ENCODE measurements around the gene SLC4A3.

SLC4A3 gene

DNA sequence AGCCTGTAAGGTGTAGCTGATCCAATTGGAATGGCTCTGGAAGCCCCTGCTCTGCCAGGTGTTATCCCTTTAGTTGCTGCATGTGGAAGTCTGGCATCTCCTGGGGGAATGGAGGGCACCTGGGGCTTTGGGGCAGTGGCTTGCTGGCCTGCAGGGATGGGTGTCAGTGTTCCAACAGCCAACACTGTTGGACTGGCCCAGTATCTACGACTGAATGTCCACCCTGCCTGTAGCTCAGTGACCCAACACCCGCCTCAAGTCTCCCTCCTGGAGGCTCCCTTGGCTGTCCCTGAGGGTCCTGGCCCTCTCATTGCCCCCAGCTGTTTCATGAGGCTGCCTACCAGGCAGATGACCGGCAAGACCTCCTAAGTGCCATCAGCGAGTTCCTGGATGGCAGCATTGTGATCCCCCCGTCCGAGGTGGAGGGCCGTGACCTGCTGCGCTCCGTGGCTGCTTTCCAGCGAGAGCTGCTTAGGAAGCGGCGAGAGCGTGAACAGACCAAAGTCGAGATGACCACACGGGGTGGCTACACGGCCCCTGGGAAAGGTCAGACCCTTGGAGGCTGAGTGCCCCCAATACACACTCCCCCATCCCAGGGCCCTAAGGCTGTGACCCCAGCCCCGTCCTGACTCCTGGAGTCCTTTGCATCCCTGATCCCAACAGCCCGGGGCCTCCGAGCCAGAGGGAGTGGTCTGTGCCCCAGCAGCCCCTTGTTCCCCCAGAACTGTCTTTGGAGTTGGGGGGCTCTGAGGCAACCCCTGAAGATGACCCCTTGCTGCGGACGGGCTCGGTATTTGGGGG lies 7.7 kb downstream of the SLC4A3 start:
- Mint-ChIP-seq H3K27ac (no peak overlapping the region), H3K4me1 (peaks cover 12% of the 10 kb centered on the region), H3K4me3 (no peak overlapping the region), H3K36me3 (no peaks in the 10 kb centered on the region), H3K9me3 (no peaks in the 10 kb centered on the region)
- ATAC-seq (no peak), DNase-seq (ENCODE audit: low spot score in 2 of 2) (no peak)

DNA sequence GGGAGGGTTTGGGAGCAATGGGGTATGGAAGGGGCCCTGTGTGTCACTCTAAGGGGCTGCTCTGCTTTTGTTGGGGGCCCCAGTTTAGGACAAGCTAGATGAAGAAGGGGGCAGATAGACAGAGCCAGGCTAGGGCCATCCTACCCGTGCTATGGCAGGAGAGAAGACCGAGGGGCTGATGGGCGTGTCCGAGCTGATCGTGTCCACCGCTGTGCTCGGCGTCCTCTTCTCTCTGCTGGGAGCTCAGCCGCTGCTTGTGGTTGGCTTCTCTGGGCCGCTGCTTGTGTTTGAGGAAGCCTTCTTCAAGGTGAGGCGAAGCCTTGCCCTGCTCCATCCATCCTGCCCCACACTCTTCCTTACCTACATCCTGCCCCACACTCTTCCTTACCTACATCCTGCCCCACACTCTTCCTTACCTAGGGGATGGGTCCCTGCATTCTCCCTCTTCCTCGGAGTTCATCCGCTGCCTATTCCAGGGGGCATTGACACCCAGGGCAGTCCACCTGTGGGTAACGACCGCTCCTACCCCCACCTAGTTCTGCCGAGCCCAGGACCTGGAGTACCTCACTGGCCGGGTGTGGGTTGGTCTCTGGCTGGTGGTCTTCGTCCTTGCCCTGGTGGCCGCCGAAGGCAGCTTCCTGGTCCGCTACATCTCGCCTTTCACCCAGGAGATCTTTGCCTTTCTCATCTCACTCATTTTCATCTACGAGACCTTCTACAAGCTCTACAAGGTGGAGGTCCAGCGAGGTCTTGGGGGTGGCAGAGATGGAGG lies 8.9 kb downstream of the SLC4A3 start:
- Mint-ChIP-seq H3K4me3 (no peak overlapping the region), H3K9me3 (no peaks in the 10 kb centered on the region), H3K36me3 (no peaks in the 10 kb centered on the region), H3K4me1 (peaks cover 7% of the 10 kb centered on the region), H3K27ac (no peak overlapping the region)
- ATAC-seq: no peak
- no peak for DNase-seq (ENCODE audit: low spot score in 2 of 2)

GRCh38 chr2:219636941-219637841 lies 9.8 kb downstream of the SLC4A3 start:
- H3K4me3 Mint-ChIP-seq: no peak overlapping the region
- DNase-seq (ENCODE audit: low spot score in 2 of 2): no peak
- H3K27ac Mint-ChIP-seq: no peak overlapping the region
- H3K36me3 Mint-ChIP-seq: no peaks in the 10 kb centered on the region
- ATAC-seq: no peak
- H3K9me3 Mint-ChIP-seq: no peaks in the 10 kb centered on the region
- peaks cover 12% of the 10 kb centered on the region for H3K4me1 Mint-ChIP-seq

DNA sequence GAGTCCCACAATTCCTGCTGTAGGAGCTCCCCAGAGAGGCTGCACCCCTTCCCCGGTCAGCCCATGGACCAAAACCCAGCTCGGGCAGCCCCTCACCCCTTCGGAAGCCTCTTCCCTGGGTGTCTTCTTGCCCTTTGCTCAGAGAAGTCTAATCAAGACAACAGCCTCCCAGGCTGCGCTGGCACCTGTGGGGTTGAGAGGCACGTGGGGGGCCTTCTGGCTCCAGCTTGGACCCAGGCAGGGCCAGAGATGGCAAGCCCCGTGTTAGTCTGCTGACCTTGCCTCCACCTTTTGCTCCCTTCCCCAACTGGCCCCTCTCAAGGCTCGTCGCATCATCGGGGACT lies 10.4 kb downstream of the SLC4A3 start:
- Mint-ChIP-seq H3K4me3 (no peak overlapping the region), H3K4me1 (peaks cover 18% of the 10 kb centered on the region)

DNA sequence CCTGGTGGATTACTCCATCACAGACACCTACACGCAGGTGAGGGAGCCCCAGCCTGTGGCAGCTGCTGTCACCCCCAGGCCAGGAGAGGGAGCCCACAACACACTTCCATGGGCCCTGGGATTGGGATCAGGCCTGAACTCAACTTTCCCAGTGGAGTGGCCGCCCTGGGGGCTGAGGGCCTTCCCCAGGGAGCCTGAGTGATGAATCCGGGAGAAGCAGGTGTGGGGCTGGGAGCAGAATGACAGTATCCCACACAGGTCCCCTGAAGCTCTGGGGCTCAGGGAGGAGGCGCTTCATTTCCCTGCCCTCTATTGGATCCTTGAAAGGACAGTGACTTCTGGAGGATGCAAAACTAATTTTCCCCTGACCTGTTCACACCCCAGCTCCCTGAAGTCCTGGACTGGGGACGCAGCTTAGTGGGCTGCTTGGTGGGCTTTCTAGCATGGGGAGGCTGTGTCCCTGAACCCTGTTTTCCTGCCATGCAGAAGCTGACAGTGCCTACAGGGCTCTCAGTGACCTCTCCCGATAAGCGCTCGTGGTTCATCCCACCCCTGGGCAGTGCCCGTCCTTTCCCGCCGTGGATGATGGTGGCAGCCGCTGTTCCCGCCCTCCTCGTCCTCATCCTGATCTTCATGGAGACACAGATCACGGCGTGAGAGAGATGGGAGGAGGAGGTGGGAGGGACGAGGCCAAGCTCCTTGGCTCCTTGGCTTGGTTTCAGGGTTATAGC lies 11.0 kb downstream of the SLC4A3 start:
- H3K27ac Mint-ChIP-seq: no peak overlapping the region
- no peak overlapping the region for H3K4me3 Mint-ChIP-seq
- H3K9me3 Mint-ChIP-seq: no peaks in the 10 kb centered on the region
- peaks cover 18% of the 10 kb centered on the region for H3K4me1 Mint-ChIP-seq
- H3K36me3 Mint-ChIP-seq: no peaks in the 10 kb centered on the region
- ATAC-seq (no peak), DNase-seq (ENCODE audit: low spot score in 2 of 2) (no peak)

More for the DNA sequence above, 10.4 kb downstream of the SLC4A3 start:
- no peak for DNase-seq (ENCODE audit: low spot score in 2 of 2)
- Mint-ChIP-seq H3K36me3 (no peaks in the 10 kb centered on the region), H3K9me3 (no peaks in the 10 kb centered on the region), H3K27ac (no peak overlapping the region)
- no peak for ATAC-seq

- no peak for ATAC-seq
- H3K9me3 Mint-ChIP-seq: no peaks in the 10 kb centered on the region
- no peak overlapping the region for H3K4me3 Mint-ChIP-seq
- peaks cover 18% of the 10 kb centered on the region for H3K4me1 Mint-ChIP-seq
- no peak overlapping the region for H3K27ac Mint-ChIP-seq
- DNase-seq (ENCODE audit: low spot score in 2 of 2): no peak
- H3K36me3 Mint-ChIP-seq: no peaks in the 10 kb centered on the region
These were observed 11.7 kb downstream of the SLC4A3 start for GRCh38 chr2:219638948-219639755.

DNA sequence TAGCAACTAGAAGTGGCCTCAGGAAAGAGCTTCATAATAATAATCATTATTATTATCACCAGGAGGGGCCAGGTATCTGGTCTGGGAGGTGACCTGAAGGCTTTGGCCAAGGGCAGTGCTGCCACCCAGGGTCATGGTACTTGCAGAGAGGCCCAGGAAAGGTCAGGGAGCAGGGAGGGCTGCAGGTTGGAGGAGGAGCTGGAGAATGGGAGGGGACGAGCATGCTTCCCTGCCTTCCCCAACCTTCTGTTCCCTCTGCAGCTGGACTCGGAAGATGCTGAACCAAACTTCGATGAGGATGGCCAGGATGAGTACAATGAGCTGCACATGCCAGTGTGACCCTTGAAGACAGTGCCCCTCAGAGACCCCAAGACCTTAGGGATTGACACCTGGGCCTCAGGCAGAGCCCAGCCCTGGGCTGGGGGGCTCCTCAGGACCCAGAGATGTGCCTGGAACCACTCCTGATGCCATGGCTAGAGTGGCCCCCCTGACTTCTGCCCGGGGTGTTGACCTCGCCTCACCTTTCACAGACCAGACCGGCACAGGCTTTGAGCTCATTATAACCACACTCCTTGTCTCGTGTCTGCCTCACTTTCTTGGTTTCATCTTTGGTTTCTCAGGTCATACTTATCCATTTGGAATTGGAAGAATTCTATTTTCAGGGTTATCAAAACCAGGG lies 14.1 kb downstream of the SLC4A3 start:
- H3K4me3 Mint-ChIP-seq: no peak overlapping the region
- DNase-seq (ENCODE audit: low spot score in 2 of 2): no peak
- peaks cover 18% of the 10 kb centered on the region for H3K4me1 Mint-ChIP-seq
- no peaks in the 10 kb centered on the region for H3K9me3 Mint-ChIP-seq
- H3K27ac Mint-ChIP-seq: no peak overlapping the region
- no peak for ATAC-seq
- H3K36me3 Mint-ChIP-seq: no peaks in the 10 kb centered on the region

GRCh38 chr2:219642069-219642454 lies 14.6 kb downstream of the SLC4A3 start:
- Mint-ChIP-seq H3K4me1 (peaks cover 18% of the 10 kb centered on the region), H3K9me3 (no peaks in the 10 kb centered on the region), H3K4me3 (no peak overlapping the region), H3K36me3 (no peaks in the 10 kb centered on the region), H3K27ac (no peak overlapping the region)
- no peak for ATAC-seq
- no peak for DNase-seq (ENCODE audit: low spot score in 2 of 2)

DNA sequence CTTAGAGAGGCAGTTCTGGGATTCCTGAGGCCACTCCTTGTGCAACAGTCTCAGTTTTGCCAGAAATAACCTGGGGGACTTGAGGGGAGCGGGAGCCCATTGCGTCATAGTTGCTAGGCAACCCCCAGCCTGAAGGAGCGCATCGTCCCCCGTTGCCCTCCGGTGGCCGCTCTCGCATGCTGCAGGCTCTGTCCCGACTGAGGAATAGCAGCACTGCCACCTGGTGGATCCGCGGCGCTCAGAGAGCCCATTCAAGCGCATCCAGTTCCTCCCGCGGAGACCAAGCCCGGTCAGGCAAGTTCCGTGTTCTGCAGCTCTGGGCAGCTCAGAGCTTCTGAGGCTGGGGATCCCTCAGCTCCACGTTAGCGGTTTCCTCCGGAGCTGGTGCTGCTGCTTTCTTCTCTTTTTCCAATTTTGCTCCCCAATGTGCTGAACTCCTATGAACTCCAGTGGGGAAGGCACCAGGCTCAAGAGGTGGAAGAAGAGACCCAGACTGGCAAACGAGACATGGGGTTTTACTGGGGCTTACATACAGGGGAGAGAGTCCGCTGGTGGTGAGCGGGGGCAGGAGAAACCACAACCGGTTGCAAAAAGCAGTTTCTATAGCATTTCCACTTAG lies 15.1 kb downstream of the SLC4A3 start:
- H3K36me3 Mint-ChIP-seq: no peaks in the 10 kb centered on the region
- H3K4me3 Mint-ChIP-seq: no peak overlapping the region
- H3K4me1 Mint-ChIP-seq: peaks cover 18% of the 10 kb centered on the region
- DNase-seq (ENCODE audit: low spot score in 2 of 2): peak; percentile 75 to 89
- peak; percentile 93 for ATAC-seq
- H3K9me3 Mint-ChIP-seq: no peaks in the 10 kb centered on the region
- no peak overlapping the region for H3K27ac Mint-ChIP-seq

- DNase-seq (ENCODE audit: low spot score in 2 of 2): no peak
- ATAC-seq: no peak
- H3K36me3 Mint-ChIP-seq: no peaks in the 10 kb centered on the region
- H3K4me3 Mint-ChIP-seq: no peak overlapping the region
- H3K4me1 Mint-ChIP-seq: peaks cover 18% of the 10 kb centered on the region
- no peaks in the 10 kb centered on the region for H3K9me3 Mint-ChIP-seq
- H3K27ac Mint-ChIP-seq: no peak overlapping the region
These were observed 15.6 kb downstream of the SLC4A3 start for GRCh38 chr2:219643084-219643473.

DNA sequence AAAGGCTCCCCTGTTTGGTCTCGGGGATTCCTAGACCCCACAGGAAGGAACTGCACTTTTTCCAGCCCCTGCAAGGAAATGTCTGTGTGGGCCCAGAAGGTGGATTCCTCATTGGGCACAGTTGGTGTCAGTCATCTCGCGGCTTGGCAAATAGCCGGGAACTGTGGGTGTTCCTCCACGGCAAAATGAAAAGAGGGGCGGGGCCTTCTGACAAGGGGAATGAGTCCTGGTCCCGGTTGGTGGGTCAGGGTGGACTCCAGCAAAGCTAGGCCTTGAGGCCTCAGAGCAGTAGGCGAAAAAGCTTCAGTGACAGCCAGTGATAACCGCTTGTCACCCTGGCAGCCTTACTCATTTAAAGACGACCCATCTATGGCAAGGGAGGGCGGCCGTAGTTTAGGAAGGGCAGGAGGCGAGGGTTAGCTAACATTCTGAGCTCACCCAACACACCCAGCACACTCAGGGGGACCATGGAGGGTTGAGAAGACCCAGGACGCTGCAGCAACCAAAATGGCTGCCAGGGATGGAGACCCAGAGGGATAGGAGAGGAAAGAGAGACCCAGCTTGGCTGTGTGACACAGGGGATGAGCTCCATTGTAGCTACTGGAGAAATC lies 16.5 kb downstream of the SLC4A3 start:
- DNase-seq (ENCODE audit: low spot score in 2 of 2): no peak
- no peaks in the 10 kb centered on the region for H3K36me3 Mint-ChIP-seq
- H3K4me3 Mint-ChIP-seq: no peak overlapping the region
- H3K27ac Mint-ChIP-seq: no peak overlapping the region
- peaks cover 13% of the 10 kb centered on the region for H3K4me1 Mint-ChIP-seq
- ATAC-seq: no peak
- no peaks in the 10 kb centered on the region for H3K9me3 Mint-ChIP-seq

GRCh38 chr2:219644801-219645480 lies 17.5 kb downstream of the SLC4A3 start:
- H3K4me3 Mint-ChIP-seq: no peak overlapping the region

More at GRCh38 chr2:219644801-219645480, 17.5 kb downstream of the SLC4A3 start:
- ATAC-seq (no peak), DNase-seq (ENCODE audit: low spot score in 2 of 2) (no peak)
- H3K27ac Mint-ChIP-seq: no peak overlapping the region
- H3K4me1 Mint-ChIP-seq: peaks cover 11% of the 10 kb centered on the region
- H3K9me3 Mint-ChIP-seq: no peaks in the 10 kb centered on the region
- no peaks in the 10 kb centered on the region for H3K36me3 Mint-ChIP-seq

Measured in stimulated activated effector memory CD8-positive, alpha-beta T cell treated with anti-CD3 and anti-CD28 coated beads, Interleukin-12 subunit alpha, Interleukin-12 subunit beta, amount 100 ng/mL, for 72 hours (primary cell).